Prostate gland (tissue), 2 donors: Measurements from ENCODE around the gene SGCA. TPM values are rescaled to one million over a fixed set of nuclear protein-coding genes. Genes with fewer than 3 reads are reported as not detected.

ENCODE experiments used
- DNase-seq: peaks from one replicate; pipeline ENCODE4 v3.0.0-alpha.2; 2019; ENCODE audit warnings: low spot score
- H3K27ac ChIP-seq, 2 donors: fragments of 200-600 bp; sonication (generic); 2 replicates each; pipeline ENCODE4 v1.5.1; 2017 to 2019
- H3K27me3 ChIP-seq: fragments of 200-600 bp; sonication (generic); replicated peaks from 2 replicates; pipeline ENCODE4 v1.5.1; 2019; ENCODE audit not compliant: insufficient read depth
- H3K36me3 ChIP-seq, 2 donors: fragments of 200-600 bp; sonication (generic); 1 replicate in 1 of 2; 2 replicates in 1 of 2; pipeline versions ENCODE4 v1.5.1 to v1.8.1; 2017 to 2019
- H3K4me1 ChIP-seq: fragments of 200-600 bp; sonication (generic); replicated peaks from 2 replicates; pipeline ENCODE4 v1.5.1; 2019
- H3K4me3 ChIP-seq, 2 donors: fragments of 200-600 bp; sonication (generic); 2 replicates each; pipeline ENCODE4 v1.5.1; 2017 to 2019
- H3K9me3 ChIP-seq: fragments of 200-600 bp; sonication (generic); 2 replicates; pipeline ENCODE4 v1.5.1; 2017
- POLR2A ChIP-seq: fragments of 450-650 bp; IDR thresholded peaks from one replicate; pipeline ENCODE4 v1.6.1; 2016; ENCODE audit warnings: antibody characterized with exemption, mild to moderate bottlenecking
- POLR2AphosphoS5 ChIP-seq: sonication (generic); formaldehyde crosslinking; IDR thresholded peaks from one replicate; pipeline ENCODE4 v1.6.1; 2017; ENCODE audit warnings: antibody characterized with exemption
- WGBS: methylation state at CpG from one replicate; pipeline ENCODE4 v1.1.5; 2018; 5-methylcytosine and 5-hydroxymethylcytosine counted together
- intact Hi-C: fragments of 100-400 bp; cut with DNase I; formaldehyde crosslinking; loops from one replicate; pipeline ENCODE4 v1.14.2; 2022
- total RNA-seq, 2 donors: library from RNA; depleted of rRNA; stranded (reverse); fragments of >200 nt; gene quantifications; one replicate each; pipeline ENCODE4 v1.1.0, GENCODE V29; 2016
- TF ChIP-seq, protein P1 (sequence below), 4 experiments: fragments of 200-600 bp in 2 of 4; fragments of 450-650 bp in 2 of 4; sonication (generic) in 2 of 4; IDR thresholded peaks; 1 replicate in 3 of 4; 2 replicates in 1 of 4; pipeline ENCODE4 v1.5.1; 2016 to 2019; ENCODE audit warnings: antibody characterized with exemption in 4 of 4, mild to moderate bottlenecking in 2 of 4, moderate library complexity in 2 of 4

Gene SGCA
- total RNA-seq, 2 donors from 2014 or later = 13.9 to 19.4 TPM

DNA sequence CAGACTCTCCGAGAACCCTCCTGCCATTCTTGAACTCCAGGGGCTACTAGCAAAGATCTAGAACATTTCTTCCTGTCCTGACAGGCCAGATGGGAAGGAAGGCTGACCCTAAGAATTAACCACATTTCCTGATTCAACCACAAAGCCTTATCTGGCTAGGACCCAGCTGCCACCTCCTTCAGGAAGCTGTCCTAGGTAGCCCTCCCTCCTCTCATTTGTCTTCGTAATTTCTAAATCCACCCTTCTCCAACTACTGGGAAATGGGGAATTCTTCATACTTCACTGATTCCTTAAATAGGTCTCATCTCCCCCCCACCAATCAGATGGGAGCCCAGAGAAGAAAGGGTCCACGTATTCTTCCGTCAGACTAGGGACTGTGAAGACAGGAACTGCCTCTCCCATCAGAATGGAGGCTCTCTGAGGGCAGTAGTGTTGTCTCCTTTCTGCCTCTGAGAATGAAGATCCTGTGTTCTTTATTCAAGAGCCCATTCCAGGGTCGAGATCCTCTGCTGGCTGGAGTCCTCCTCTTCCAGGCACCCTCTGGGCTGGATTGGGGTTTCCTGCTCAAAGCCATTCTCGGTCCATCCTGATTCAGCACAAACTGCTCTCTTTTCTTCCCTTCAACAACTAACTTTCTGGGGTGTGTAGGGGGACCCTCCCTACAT is 38.0 kb upstream of the SGCA start:
- intact Hi-C loops = no loop called here
- DNase-seq = no peak
- 78% methylated on average over 6 of the region's 6 CpGs for WGBS
- Histone ChIP-seq H3K9me3 (no peaks in the 10 kb centered on the region), H3K27ac (no peak overlapping the region), H3K4me1 (no peaks in the 10 kb centered on the region), H3K4me3 (no peak overlapping the region), H3K27me3 (peaks cover 5% of the 10 kb centered on the region), H3K36me3 (no peaks in the 10 kb centered on the region)
- TF ChIP-seq, protein P1, sequence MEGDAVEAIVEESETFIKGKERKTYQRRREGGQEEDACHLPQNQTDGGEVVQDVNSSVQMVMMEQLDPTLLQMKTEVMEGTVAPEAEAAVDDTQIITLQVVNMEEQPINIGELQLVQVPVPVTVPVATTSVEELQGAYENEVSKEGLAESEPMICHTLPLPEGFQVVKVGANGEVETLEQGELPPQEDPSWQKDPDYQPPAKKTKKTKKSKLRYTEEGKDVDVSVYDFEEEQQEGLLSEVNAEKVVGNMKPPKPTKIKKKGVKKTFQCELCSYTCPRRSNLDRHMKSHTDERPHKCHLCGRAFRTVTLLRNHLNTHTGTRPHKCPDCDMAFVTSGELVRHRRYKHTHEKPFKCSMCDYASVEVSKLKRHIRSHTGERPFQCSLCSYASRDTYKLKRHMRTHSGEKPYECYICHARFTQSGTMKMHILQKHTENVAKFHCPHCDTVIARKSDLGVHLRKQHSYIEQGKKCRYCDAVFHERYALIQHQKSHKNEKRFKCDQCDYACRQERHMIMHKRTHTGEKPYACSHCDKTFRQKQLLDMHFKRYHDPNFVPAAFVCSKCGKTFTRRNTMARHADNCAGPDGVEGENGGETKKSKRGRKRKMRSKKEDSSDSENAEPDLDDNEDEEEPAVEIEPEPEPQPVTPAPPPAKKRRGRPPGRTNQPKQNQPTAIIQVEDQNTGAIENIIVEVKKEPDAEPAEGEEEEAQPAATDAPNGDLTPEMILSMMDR (IDR thresholded peaks at IDR 0.05) = no peak
- TF ChIP-seq POLR2AphosphoS5 (no peak), POLR2A (no peak)

- TF ChIP-seq, protein P1 (IDR thresholded peaks at IDR 0.05) = no peak
- TF ChIP-seq POLR2AphosphoS5 (no peak), POLR2A (no peak)
- no peaks in the 10 kb centered on the region for H3K4me1 ChIP-seq
- H3K36me3 ChIP-seq = no peaks in the 10 kb centered on the region
- DNase-seq = no peak
- intact Hi-C loops = no loop called here
- H3K27ac ChIP-seq = no peak overlapping the region
- 28% methylated on average over 32 of the region's 32 CpGs for WGBS
- peaks cover 5% of the 10 kb centered on the region for H3K27me3 ChIP-seq
- peak overlapping the region; percentile 35 to 49 for H3K4me3 ChIP-seq
- no peaks in the 10 kb centered on the region for H3K9me3 ChIP-seq
Observed at GRCh38 chr17:50128441-50129352, 37.1 kb upstream of the SGCA start.

GRCh38 chr17:50129353-50129727 is 36.5 kb upstream of the SGCA start:
- WGBS = under 1% methylated on average over 31 of the region's 31 CpGs
- DNase-seq = no peak
- Histone ChIP-seq H3K27ac (no peak overlapping the region), H3K9me3 (no peaks in the 10 kb centered on the region), H3K36me3 (no peaks in the 10 kb centered on the region), H3K4me1 (no peaks in the 10 kb centered on the region), H3K4me3 (peak overlapping the region; percentile 35 to 49), H3K27me3 (peaks cover 5% of the 10 kb centered on the region)
- TF ChIP-seq POLR2AphosphoS5 = no peak
- no peak for TF ChIP-seq POLR2A
- TF ChIP-seq, protein P1 (IDR thresholded peaks at IDR 0.05) = no peak
- intact Hi-C loops = no loop called here

DNA sequence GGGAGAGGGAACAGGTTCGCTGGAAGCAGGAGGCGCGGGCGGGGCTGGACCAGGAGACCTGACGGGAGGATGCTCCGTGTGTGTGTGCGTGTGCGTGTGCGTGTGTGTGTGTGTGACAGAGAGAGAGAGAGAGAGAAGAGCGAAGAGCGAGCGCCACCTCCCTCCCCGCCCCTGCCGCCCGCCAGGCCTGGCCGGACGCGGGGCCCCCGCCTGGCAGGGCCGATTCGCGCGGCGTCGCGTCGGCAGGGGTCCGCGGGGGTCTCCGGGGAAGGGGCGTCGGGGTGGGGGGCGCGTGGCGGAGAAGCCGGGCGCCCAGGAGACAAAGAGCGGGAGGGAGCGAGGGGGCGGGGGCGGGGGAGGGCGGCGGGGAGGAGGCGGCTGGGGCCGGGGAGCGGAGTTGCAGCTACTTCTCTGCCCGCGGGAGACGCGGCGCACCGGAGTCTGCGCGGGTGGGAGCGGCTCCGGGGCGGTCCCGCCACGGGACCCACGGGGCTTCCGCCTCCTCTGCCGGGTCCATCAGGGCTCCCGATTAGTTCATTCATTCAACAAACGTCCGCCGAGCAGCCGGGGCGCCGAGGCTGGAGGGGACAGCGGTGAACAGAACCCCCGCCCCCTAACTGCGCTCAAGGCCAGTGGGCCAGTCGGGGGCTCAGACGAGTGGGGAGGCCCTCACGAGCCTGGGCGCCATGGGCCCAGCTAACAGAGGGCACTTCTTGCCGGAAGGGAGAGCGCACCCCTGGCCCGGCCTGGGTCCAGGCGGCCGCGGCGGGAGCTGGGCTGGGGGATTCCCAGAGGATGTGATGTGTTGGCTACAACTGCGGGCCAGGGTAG is 35.9 kb upstream of the SGCA start, which contains the start of gene SAMD14:
SAMD14 (minus strand) TSS at position 433 of the 831 bp plus-strand sequence. CDS start 5,201 bp downstream, outside the sequence.
- Histone ChIP-seq H3K4me1 (no peaks in the 10 kb centered on the region), H3K4me3 (peak within 1 kb of the TSS; percentile 35 to 49), H3K9me3 (no peaks in the 10 kb centered on the region), H3K27ac (no peak within 1 kb of the TSS), H3K27me3 (peaks cover 5% of the 10 kb centered on the region), H3K36me3 (peaks cover 0 to 3% of the 10 kb centered on the region in 2 donors)
- DNase-seq = no peak
- WGBS = 1% methylated on average over 66 of the region's 84 CpGs
- intact Hi-C loops = no loop called here
- TF ChIP-seq POLR2A = no peak
- TF ChIP-seq, protein P1 (IDR thresholded peaks at IDR 0.05) = no peak
- TF ChIP-seq POLR2AphosphoS5 = no peak
